Thyroid gland (tissue), 4 donors: ENCODE data around the gene CEMIP2. TPM values are rescaled to one million over a fixed set of nuclear protein-coding genes. Genes with fewer than 3 reads are reported as not detected.
"Not testable (repeated sequence)": the region's sequence is repeated elsewhere in the genome, so short reads cannot be mapped to it uniquely, and the experiment has no call there.

Experiments
- DNase-seq, 2 donors: peaks; one replicate each; pipeline ENCODE4 v3.0.0-alpha.2; 2019
- H3K27ac ChIP-seq, 3 donors: fragments of 200-600 bp; sonication (generic); 1 replicate in 2 of 3; 2 replicates in 1 of 3; pipeline ENCODE4 v1.5.1; 2016 to 2019; ENCODE audit warnings: mild to moderate bottlenecking in 1 of 3, moderate library complexity in 1 of 3
- H3K27me3 ChIP-seq: fragments of 200-600 bp; sonication (generic); one replicate; pipeline ENCODE4 v1.5.1; 2019
- H3K36me3 ChIP-seq, 2 donors: fragments of 200-600 bp; sonication (generic); one replicate each; pipeline ENCODE4 v1.5.1; 2016 to 2019
- H3K4me1 ChIP-seq, 2 donors: fragments of 200-600 bp; sonication (generic); one replicate each; pipeline ENCODE4 v1.5.1; 2017 to 2019
- H3K4me3 ChIP-seq, 3 donors: fragments of 200-600 bp; sonication (generic); replicated peaks in 1 of 3; 1 replicate in 2 of 3; 2 replicates in 1 of 3; pipeline ENCODE4 v1.5.1; 2016; ENCODE audit warnings: mild to moderate bottlenecking in 1 of 3
- H3K9me3 ChIP-seq: fragments of 200-600 bp; sonication (generic); one replicate; pipeline ENCODE4 v1.5.1; 2017
- POLR2A ChIP-seq, 2 donors: fragments of 450-650 bp; IDR thresholded peaks; one replicate each; pipeline ENCODE4 v1.6.1; 2017; ENCODE audit warnings: antibody characterized with exemption in 2 of 2, mild to moderate bottlenecking in 2 of 2, moderate library complexity in 1 of 2
- WGBS, 2 donors: methylation state at CpG; one replicate each; pipeline ENCODE4 v1.1.5; 2017; 5-methylcytosine and 5-hydroxymethylcytosine counted together
- intact Hi-C: fragments of 100-400 bp; cut with DNase I; formaldehyde crosslinking; loops from one replicate; pipeline ENCODE4 v1.15.1; 2023
- total RNA-seq, 4 donors: library from RNA; depleted of rRNA; stranded (reverse); fragments of >200 nt; gene quantifications; one replicate each; pipeline ENCODE4 v1.2.3, GENCODE V29; 2016
- TF ChIP-seq, protein P1 (sequence below), 6 experiments: fragments of 200-600 bp in 3 of 6; fragments of 450-650 bp in 3 of 6; sonication (generic) in 3 of 6; IDR thresholded peaks; one replicate each; pipeline ENCODE4 v1.5.1; 2016 to 2019; ENCODE audit warnings: antibody characterized with exemption in 6 of 6, mild to moderate bottlenecking in 2 of 6, inconsistent platforms in 1 of 6, moderate library complexity in 1 of 6

CEMIP2 gene
- total RNA-seq, 4 donors from 2014 or later = 29.6 to 111 (median 34.0) TPM

GRCh38 chr9:71812385-71812784 is 44.1 kb upstream of the CEMIP2 start:
- Histone ChIP-seq H3K27ac (no peak overlapping the region), H3K4me1 (no peaks in the 10 kb centered on the region), H3K9me3 (no peaks in the 10 kb centered on the region), H3K36me3 (no peaks in the 10 kb centered on the region), H3K27me3 (no peaks in the 10 kb centered on the region), H3K4me3 (no peak overlapping the region)
- WGBS, 2 donors = 80 to 89% methylated on average over 4 of the region's 4 CpGs
- no peak for TF ChIP-seq POLR2A (IDR thresholded peaks at IDR 0.05)
- TF ChIP-seq, protein P1, sequence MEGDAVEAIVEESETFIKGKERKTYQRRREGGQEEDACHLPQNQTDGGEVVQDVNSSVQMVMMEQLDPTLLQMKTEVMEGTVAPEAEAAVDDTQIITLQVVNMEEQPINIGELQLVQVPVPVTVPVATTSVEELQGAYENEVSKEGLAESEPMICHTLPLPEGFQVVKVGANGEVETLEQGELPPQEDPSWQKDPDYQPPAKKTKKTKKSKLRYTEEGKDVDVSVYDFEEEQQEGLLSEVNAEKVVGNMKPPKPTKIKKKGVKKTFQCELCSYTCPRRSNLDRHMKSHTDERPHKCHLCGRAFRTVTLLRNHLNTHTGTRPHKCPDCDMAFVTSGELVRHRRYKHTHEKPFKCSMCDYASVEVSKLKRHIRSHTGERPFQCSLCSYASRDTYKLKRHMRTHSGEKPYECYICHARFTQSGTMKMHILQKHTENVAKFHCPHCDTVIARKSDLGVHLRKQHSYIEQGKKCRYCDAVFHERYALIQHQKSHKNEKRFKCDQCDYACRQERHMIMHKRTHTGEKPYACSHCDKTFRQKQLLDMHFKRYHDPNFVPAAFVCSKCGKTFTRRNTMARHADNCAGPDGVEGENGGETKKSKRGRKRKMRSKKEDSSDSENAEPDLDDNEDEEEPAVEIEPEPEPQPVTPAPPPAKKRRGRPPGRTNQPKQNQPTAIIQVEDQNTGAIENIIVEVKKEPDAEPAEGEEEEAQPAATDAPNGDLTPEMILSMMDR (IDR thresholded peaks at IDR 0.05) = no peak
- intact Hi-C loops = no loop called here
- DNase-seq = no peak

- Histone ChIP-seq H3K4me1 (no peaks in the 10 kb centered on the region), H3K4me3 (no peak overlapping the region), H3K27me3 (no peaks in the 10 kb centered on the region), H3K27ac (no peak overlapping the region), H3K36me3 (no peaks in the 10 kb centered on the region), H3K9me3 (no peaks in the 10 kb centered on the region)
- 90 to 92% methylated on average over 2 of the region's 2 CpGs for WGBS, 2 donors
- DNase-seq = no peak
- TF ChIP-seq POLR2A (IDR thresholded peaks at IDR 0.05) = no peak
- TF ChIP-seq, protein P1 (IDR thresholded peaks at IDR 0.05) = no peak
- intact Hi-C loops = loop anchor here (5.0 kb wide), 1 partner anchor 219 kb away; no protein-coding TSS in a partner anchor
Measured at GRCh38 chr9:71808068-71808467, 39.8 kb upstream of the CEMIP2 start.

GRCh38 chr9:71806901-71807307 is 38.6 kb upstream of the CEMIP2 start:
- peak; percentile 70 to 73 for DNase-seq
- Histone ChIP-seq H3K36me3 (no peaks in the 10 kb centered on the region), H3K9me3 (no peaks in the 10 kb centered on the region), H3K4me3 (no peak overlapping the region), H3K4me1 (no peaks in the 10 kb centered on the region), H3K27ac (no peak overlapping the region), H3K27me3 (no peaks in the 10 kb centered on the region)
- TF ChIP-seq POLR2A (IDR thresholded peaks at IDR 0.05) = no peak
- TF ChIP-seq, protein P1 (IDR thresholded peaks at IDR 0.05) = peak; percentile 25 to 88 (median 84)
- intact Hi-C loops = loop anchor here (5.0 kb wide), 1 partner anchor 220 kb away; no protein-coding TSS in a partner anchor
- WGBS, 2 donors = 0 to 24% methylated on average over 1 of the region's 1 CpG

DNA sequence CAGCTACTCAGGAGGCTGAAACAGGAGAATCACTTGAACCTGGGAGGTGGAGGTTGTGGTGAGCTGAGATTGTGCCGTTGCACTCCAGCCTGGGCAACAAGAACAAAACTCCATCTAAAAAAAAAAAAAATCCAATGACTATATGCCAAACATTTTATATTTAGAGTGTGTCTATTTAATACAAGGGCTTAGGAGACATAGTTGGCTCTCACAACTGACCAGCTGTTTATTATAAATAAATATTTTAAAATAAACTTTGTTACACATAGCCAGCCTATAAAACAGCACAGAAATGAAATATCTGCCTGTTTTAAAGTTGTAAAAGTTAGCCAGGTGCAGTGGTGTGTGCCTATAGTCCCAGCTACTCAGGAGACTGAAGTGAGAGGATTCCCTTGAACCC is 36.8 kb upstream of the CEMIP2 start:
- DNase-seq, H3K4me1 ChIP-seq, H3K27ac ChIP-seq, H3K4me3 ChIP-seq, H3K36me3 ChIP-seq, H3K9me3 ChIP-seq, H3K27me3 ChIP-seq: not testable (repeated sequence)
- intact Hi-C loops = loop anchor here (5.0 kb wide), 1 partner anchor 222 kb away; no protein-coding TSS in a partner anchor
- 76 to 81% methylated on average over 1 of the region's 1 CpG for whole genome bisulfite sequencing, 2 donors

GRCh38 chr9:71801826-71802225 is 33.5 kb upstream of the CEMIP2 start:
- no peak for DNase-seq
- intact Hi-C loops = no loop called here
- TF ChIP-seq POLR2A (IDR thresholded peaks at IDR 0.05) = no peak

GRCh38 chr9:71797266-71797665 is 29.0 kb upstream of the CEMIP2 start:
- Histone ChIP-seq H3K27ac (no peak overlapping the region), H3K27me3 (no peaks in the 10 kb centered on the region), H3K4me1 (peaks cover 0 to 9% of the 10 kb centered on the region in 2 donors), H3K4me3 (no peak overlapping the region), H3K36me3 (no peaks in the 10 kb centered on the region), H3K9me3 (no peaks in the 10 kb centered on the region)
- no peak for DNase-seq
- 81 to 84% methylated on average over 1 of the region's 1 CpG for WGBS, 2 donors
- TF ChIP-seq, protein P1 (IDR thresholded peaks at IDR 0.05) = no peak
- no peak for TF ChIP-seq POLR2A (IDR thresholded peaks at IDR 0.05)
- intact Hi-C loops = no loop called here

More at GRCh38 chr9:71801826-71802225, 33.5 kb upstream of the CEMIP2 start:
- no peaks in the 10 kb centered on the region for H3K36me3 ChIP-seq
- no peaks in the 10 kb centered on the region for H3K4me1 ChIP-seq
- 87 to 93% methylated on average over 3 of the region's 3 CpGs for WGBS, 2 donors
- H3K9me3 ChIP-seq = no peaks in the 10 kb centered on the region
- H3K27me3 ChIP-seq = no peaks in the 10 kb centered on the region
- H3K27ac ChIP-seq = no peak overlapping the region
- H3K4me3 ChIP-seq = no peak overlapping the region
